NCI-H2107 treated with DMSO at 0.1 percent for 48 hours (cell line): ENCODE data around the gene HMGN4.
"Not testable (repeated sequence)": the region's sequence is repeated elsewhere in the genome, so short reads cannot be mapped to it uniquely, and the experiment has no call there.

Experiments used
- DNase-seq: peaks from one replicate; lab custom pipeline; 2025; ENCODE audit not compliant: unreplicated experiment; lab: John Stamatoyannopoulos, UW

The HMGN4 gene

DNA sequence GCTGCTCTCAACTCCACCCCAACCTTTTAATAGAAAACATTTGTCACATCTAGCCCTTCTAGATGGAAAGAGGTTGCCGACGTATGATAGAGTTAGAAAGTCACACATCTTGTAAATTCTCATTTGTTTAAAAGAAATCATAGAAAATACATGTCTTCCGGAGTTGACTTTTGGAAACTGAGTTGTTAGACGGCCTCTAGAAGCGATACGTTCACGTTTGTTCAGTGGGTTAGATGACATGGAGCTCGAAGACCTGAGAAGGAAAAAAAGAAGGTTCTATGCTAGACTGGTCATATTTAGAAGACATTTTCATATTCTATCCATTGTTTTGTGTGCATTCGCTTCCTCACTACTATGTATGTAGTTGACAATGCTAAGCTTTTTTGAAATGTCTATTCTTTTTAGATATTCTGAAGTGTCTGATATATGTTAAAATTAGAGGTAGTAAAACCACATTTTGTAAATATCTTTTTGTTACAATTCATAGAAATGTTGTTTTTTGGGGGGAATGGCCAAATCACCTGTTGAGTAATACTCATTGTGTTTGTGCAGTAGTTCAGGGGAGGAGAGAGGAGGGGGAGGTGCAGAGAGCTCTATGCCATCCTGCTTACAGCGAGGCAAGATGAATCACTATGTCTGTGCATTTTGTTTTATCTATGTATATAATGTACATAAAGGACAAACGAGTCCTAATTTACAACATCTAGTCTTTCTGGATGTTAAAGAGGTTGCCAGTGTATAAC is 15.5 kb upstream of the HMGN4 start:
- DNase-seq: not testable (repeated sequence)

DNA sequence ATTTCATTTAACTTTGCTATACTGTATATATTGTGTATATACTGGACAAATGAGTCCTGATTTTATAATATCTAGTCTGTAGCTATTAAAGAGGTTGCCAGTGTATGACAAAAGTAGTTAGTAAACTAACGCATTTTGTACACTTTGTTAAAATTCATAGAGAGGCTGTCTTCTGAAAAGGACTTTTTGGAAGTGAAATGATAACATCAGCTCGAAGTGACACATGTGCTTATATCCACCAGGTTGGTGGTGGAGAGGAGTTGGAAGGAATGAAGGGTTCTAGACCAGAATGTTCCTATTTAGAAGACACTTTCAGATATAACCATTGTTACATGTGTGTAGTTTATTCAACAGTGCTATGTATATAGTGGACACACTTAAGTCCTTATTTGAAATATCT is 13.9 kb upstream of the HMGN4 start:
- DNase-seq: not testable (repeated sequence)

DNA sequence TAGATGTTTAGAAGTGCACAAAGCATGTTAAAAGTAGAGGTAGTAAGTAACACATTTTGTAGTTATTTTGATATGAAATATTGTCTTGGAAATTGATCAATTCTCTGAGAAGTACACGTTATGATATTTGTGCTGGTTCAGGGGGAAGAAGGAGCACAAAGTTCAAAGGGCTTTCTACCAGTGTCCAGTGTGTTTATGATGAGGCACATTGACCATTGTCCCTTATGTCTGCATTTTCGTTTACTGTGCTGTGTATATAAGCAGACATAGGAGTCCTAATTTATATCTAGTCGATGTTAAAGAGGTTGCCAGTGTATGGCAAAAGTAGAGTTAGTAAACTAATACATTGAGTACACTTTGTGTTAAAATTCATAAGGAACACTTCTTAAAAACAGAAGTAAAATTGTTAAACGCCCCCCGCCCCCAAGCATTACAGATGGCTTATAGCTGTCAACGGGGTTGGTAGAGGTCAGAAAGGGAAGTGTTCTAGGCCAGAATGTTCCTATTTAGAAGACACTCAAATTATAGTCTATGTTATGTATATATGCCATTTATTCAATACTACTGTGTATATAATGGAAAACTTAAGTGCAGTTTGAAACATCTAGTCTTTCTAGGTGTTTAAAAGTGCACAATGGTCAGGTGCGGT is 13.3 kb upstream of the HMGN4 start:
- DNase-seq: no peak

DNA sequence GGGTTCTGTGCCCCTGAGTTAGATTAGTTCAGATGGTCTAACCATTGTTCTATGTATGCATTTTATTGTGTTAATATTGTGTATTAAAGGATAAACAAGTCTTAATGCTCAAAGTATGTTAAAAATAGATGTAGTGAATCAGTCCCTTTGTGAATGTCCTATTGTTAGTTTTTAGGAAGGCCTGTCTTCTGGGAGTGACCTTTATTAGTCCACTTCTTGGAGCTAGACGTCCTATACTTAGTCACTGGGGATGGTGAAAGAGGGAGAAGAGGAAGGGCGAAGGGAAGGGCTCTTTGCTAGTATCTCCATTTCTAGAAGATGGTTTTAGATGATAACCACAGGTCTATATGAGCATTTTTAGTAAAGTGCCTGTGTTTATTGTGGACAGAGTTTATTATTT is 12.3 kb upstream of the HMGN4 start:
- DNase-seq: no peak

GRCh38 chr6:26526928-26527327 is 11.2 kb upstream of the HMGN4 start:
- no peak for DNase-seq

- DNase-seq: no peak
These were observed 8.0 kb upstream of the HMGN4 start for GRCh38 chr6:26530203-26530602.

- DNase-seq: no peak
These were observed 6.3 kb upstream of the HMGN4 start for GRCh38 chr6:26531897-26532296.

DNA sequence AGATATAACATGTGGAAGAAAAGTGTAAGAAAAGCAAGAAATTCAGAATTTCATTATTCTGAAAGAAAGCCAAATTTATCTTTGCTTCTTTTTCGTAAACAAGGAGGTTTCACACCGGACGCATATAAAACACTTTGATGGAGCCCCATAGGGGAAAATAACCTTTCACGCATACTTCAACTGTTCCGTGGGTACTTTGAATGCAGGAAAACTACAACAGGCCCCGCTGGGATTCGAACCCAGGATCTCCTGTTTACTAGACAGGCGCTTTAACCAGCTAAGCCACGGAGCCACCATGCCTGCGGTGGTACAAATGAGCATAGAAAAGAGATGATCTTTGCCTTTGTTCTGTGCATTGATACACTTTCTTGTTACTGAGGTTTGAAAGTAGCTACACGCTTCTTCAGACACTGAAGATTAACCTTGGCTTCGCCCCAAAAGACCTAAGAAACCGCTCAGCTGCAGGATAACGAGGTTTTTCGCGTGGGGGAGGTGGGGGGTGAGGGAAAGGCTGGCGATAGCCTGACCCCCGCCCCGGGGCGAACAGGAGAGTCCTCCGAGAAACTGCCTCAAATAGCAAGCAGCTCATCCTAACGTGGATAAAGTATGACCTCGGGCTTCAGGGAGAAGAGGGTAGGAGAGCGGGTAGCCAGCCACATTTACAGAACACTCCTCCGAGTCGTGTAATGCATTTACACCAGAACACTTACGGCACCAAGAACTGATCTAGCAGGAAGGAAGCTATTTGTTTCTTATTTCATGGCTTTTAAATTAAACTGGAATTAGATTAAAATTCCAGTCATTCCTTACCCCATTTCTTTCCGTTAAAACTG is 5.3 kb upstream of the HMGN4 start:
- peak; percentile 68 for DNase-seq

GRCh38 chr6:26533532-26533931 is 4.6 kb upstream of the HMGN4 start:
- DNase-seq: no peak

- DNase-seq: peak; percentile 44
These were observed 3.3 kb upstream of the HMGN4 start for GRCh38 chr6:26534681-26535465.

DNA sequence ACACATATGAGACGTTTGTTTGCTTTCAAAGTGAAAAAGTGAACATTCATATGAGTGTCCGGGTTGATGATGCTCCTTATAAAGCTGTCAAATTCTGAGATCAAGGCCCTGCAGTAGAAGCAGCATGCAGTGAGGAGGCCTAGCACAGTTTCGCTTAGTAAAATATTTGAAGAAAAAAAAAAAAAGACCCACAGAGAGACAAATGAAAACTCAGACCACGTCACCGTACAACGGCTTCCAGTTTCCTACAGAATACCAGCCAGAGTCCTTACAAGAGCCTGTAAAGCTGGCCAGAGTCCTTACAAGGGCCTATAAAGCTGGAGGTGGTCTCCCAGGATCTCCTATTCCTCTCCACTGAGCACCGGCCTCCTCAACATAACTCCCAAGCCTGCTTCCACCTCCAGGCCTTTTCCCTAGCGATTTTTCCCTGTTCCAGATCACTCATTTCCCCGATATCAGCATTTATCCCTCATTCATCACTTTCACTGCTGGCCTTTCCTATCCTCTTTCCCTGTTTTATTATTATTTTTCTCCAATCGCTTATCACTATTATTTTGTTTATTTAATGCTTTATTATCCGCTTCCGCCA is 1.5 kb upstream of the HMGN4 start:
- DNase-seq: no peak

- peak; percentile 66 for DNase-seq
These were observed 863 bp upstream of the HMGN4 start for GRCh38 chr6:26537160-26537845.

GRCh38 chr6:26538572-26538902 is 371 bp downstream of the HMGN4 start:
- no peak for DNase-seq

DNA sequence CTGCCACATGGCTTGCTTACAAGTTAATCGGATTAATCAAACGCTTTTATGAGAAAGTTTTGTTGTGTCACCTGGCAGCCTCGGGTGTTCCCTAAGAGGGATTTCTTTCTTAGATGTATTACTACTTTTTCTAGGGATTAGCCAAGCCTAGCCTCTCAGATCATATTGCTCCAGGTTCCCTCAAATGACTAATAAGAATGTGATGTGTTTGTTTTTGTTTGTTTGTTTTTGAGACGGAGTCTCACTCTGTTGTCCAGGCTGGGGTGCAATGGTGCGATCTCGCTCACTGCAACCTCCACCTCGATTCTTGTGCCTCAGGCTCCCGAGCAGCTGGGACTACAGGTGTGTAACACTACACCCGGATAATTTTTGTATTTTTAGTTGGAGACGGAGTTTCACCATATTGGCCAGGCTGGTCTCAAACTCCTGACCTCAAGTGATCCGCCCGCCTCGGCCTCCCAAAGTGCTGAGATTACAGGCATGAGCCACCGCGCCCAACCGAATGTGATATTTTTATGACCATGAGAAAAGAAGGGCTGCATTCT is 977 bp downstream of the HMGN4 start:
- DNase-seq: no peak

- DNase-seq: no peak
These were observed 3.4 kb downstream of the HMGN4 start for GRCh38 chr6:26541579-26541978.

GRCh38 chr6:26543953-26544352 is 5.8 kb downstream of the HMGN4 start:
- no peak for DNase-seq

DNA sequence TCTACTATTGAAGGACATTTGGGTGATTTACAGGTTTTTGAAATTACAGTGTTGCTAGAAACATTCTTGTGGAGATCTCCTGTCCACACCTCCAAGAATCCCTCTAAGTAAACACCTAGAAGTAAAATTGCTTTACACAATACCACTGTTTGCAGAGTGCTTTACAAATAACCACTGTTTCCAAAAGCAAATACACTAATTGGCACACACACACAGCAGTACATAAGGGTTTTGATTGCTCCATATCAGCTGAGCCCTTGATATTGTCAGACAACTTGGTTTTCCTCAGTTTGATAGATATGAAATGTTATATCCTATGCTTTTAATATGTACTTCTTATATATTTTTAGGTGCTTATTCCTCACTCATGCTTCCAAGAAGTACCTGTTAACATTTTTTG is 6.3 kb downstream of the HMGN4 start:
- DNase-seq: no peak

DNA sequence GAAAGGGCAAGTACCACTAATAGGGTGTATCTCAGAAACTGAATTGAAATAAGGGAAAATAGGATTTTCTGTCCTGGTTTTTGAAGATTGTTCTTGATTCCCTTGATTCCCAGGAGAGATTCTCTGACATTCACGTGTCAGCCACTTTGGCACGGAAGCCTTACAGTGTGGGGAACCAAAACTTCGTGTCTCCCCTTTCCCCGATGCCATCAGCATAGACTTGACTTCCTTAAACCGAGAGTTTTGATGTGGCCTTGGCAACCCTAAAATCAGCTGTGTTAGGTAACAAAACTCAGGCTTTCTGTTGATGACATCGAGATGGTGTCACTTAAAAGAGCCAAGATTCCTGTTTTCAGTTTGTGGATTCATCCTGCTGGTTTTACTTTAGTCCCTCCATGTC is 7.5 kb downstream of the HMGN4 start:
- DNase-seq: no peak

DNA sequence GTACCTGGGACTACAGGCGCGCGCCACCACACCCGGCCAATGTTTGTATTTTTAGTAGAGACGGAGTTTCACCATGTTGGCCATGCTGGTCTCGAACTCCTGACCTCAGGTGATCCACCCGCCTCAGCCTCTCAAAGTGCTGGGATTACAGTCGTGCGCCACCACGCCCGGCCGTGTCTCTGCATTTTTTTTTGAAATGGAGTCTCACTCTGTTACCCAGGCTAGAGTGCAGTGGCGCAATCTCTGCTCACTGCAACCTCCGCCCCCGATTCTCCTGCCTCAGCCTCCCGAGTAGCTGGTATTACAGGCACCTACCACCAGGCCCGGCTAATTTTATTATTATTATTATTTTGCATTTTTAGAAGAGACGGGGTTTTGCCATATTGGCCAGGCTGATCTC is 9.2 kb downstream of the HMGN4 start:
- not testable (repeated sequence) for DNase-seq
